Neuronal stem cell (in vitro differentiated cells): ENCODE results near the gene CHKA.

Experiments
- DNase-seq: peaks from one replicate; pipeline ENCODE4 v3.0.0-alpha.2; 2013; ENCODE audit warnings: low spot score
- H2AFZ ChIP-seq: one replicate; pipeline ENCODE4 v1.6.1; 2013; ENCODE audit warnings: mild to moderate bottlenecking, low read length, inconsistent platforms
- H2AK5ac ChIP-seq: 2 replicates; pipeline ENCODE4 v1.6.1; 2013; ENCODE audit warnings: low read depth, mild to moderate bottlenecking, inconsistent platforms, low read length, moderate library complexity, mixed read lengths
- H2BK120ac ChIP-seq: 2 replicates; pipeline ENCODE4 v1.6.1; 2013; ENCODE audit warnings: low read depth, mild to moderate bottlenecking, inconsistent platforms, low read length, moderate library complexity, mixed read lengths
- H2BK12ac ChIP-seq: one replicate; pipeline ENCODE4 v1.6.1; 2013; ENCODE audit warnings: low read length, inconsistent platforms
- H2BK15ac ChIP-seq: 2 replicates; pipeline ENCODE4 v1.6.1; 2013; ENCODE audit warnings: mild to moderate bottlenecking, low read length, inconsistent platforms, mixed read lengths
- H2BK5ac ChIP-seq: one replicate; pipeline ENCODE4 v1.6.1; 2013; ENCODE audit warnings: inconsistent platforms, mild to moderate bottlenecking, low read length, moderate library complexity
- H3K14ac ChIP-seq: one replicate; pipeline ENCODE4 v1.6.1; 2013; ENCODE audit warnings: low read length, inconsistent platforms
- H3K18ac ChIP-seq: 2 replicates; pipeline ENCODE4 v1.6.1; 2013; ENCODE audit warnings: low read length, inconsistent platforms
- H3K23ac ChIP-seq: 2 replicates; pipeline ENCODE4 v1.6.1; 2013; ENCODE audit warnings: low read depth, mild to moderate bottlenecking, mixed read lengths, low read length, inconsistent platforms; ENCODE audit not compliant: poor library complexity
- H3K27ac ChIP-seq: replicated peaks from 3 replicates; pipeline ENCODE4 v1.5.1; 2013; ENCODE audit warnings: low read length, inconsistent platforms
- H3K27me3 ChIP-seq, 3 experiments: 2 replicates each; pipeline ENCODE4 v1.6.1; 2013; ENCODE audit warnings: low read length in 3 of 3, mild to moderate bottlenecking in 2 of 3, inconsistent platforms in 1 of 3, low read depth in 1 of 3, mixed read lengths in 1 of 3, moderate library complexity in 1 of 3; ENCODE audit not compliant: control insufficient read depth in 3 of 3, insufficient read depth in 3 of 3
- H3K36me3 ChIP-seq, 2 donors: replicated peaks in 1 of 2; 2 replicates each; pipeline ENCODE4 v1.6.1; 2013; ENCODE audit warnings: low read length in 2 of 2; ENCODE audit not compliant: control insufficient read depth in 2 of 2, insufficient read depth in 2 of 2
- H3K4ac ChIP-seq: 2 replicates; pipeline ENCODE4 v1.6.1; 2013; ENCODE audit warnings: inconsistent platforms, mild to moderate bottlenecking, low read length, moderate library complexity
- H3K4me1 ChIP-seq, 2 donors: 1 replicate in 1 of 2; 2 replicates in 1 of 2; pipeline ENCODE4 v1.6.1; 2013; ENCODE audit warnings: low read length in 2 of 2, low read depth in 1 of 2; ENCODE audit not compliant: control insufficient read depth in 2 of 2, insufficient read depth in 1 of 2
- H3K4me2 ChIP-seq: one replicate; pipeline ENCODE4 v1.6.1; 2013; ENCODE audit warnings: mild to moderate bottlenecking, low read length, inconsistent platforms; ENCODE audit not compliant: insufficient read depth, poor library complexity, severe bottlenecking
- H3K4me3 ChIP-seq, 2 donors: 2 replicates each; pipeline ENCODE4 v1.5.1; 2013; ENCODE audit warnings: low read length in 2 of 2, mild to moderate bottlenecking in 2 of 2, inconsistent platforms in 1 of 2, moderate library complexity in 1 of 2
- H3K79me1 ChIP-seq: one replicate; pipeline ENCODE4 v1.6.1; 2013; ENCODE audit warnings: low read depth, mild to moderate bottlenecking, inconsistent platforms, low read length, moderate library complexity
- H3K9ac ChIP-seq: one replicate; pipeline ENCODE4 v1.6.1; 2013; ENCODE audit warnings: mild to moderate bottlenecking, low read depth, low read length, inconsistent platforms; ENCODE audit not compliant: poor library complexity
- H3K9me3 ChIP-seq, 2 donors: replicated peaks in 1 of 2; 2 replicates each; pipeline versions ENCODE3 to v1.6.1; 2013; ENCODE audit warnings: low read length in 2 of 2, mild to moderate bottlenecking in 2 of 2, inconsistent platforms in 1 of 2, low read depth in 1 of 2, mixed read lengths in 1 of 2, moderate library complexity in 1 of 2; ENCODE audit not compliant: control insufficient read depth in 2 of 2, insufficient read depth in 1 of 2
- H4K8ac ChIP-seq: one replicate; pipeline ENCODE4 v1.6.1; 2013; ENCODE audit warnings: low read depth, mild to moderate bottlenecking, inconsistent platforms, low read length, moderate library complexity
- H4K91ac ChIP-seq: one replicate; pipeline ENCODE4 v1.6.1; 2013; ENCODE audit warnings: low read length, low read depth, mild to moderate bottlenecking, inconsistent platforms; ENCODE audit not compliant: poor library complexity
- WGBS, 2 donors: extraction: QIAGEN DNeasy Blood & Tissue Kit; methylation state at CpG; one replicate each; pipeline ENCODE4 v1.1.7; 2013; ENCODE audit warnings: missing lambda C conversion rate in 2 of 2, mixed read lengths in 1 of 2; ENCODE audit not compliant: insufficient read length in 2 of 2, insufficient replicate concordance in 1 of 2; ENCODE audit errors: extremely low coverage in 2 of 2; 5-methylcytosine and 5-hydroxymethylcytosine counted together

Gene CHKA

GRCh38 chr11:68035266-68035876 lies 85.8 kb downstream of the CHKA start:
- no peak overlapping the region for H3K14ac ChIP-seq
- no peak overlapping the region for H3K4me2 ChIP-seq
- no peak overlapping the region for H3K27ac ChIP-seq
- H3K79me1 ChIP-seq: peaks cover 17% of the 10 kb centered on the region
- H4K8ac ChIP-seq: no peak overlapping the region
- no peak overlapping the region for H3K23ac ChIP-seq
- H2BK15ac ChIP-seq: no peak overlapping the region
- H3K4me1 ChIP-seq: peaks cover 22 to 29% of the 10 kb centered on the region in 2 donors
- no peak overlapping the region for H2AFZ ChIP-seq
- peaks cover 26 to 42% of the 10 kb centered on the region in 2 donors for H3K36me3 ChIP-seq
- H2BK120ac ChIP-seq: no peak overlapping the region
- H3K9ac ChIP-seq: no peak overlapping the region
- no peaks in the 10 kb centered on the region for H3K27me3 ChIP-seq
- H3K9me3 ChIP-seq: no peaks in the 10 kb centered on the region
- no peak overlapping the region for H2BK12ac ChIP-seq
- H2AK5ac ChIP-seq: no peak overlapping the region
- no peak overlapping the region for H3K4me3 ChIP-seq
- no peak overlapping the region for H3K4ac ChIP-seq
- no peak overlapping the region for H3K18ac ChIP-seq
- DNase-seq: no peak
- no peak overlapping the region for H4K91ac ChIP-seq
- WGBS, 2 donors: no CpG with 5 or more reads among the region's 13 CpGs
- H2BK5ac ChIP-seq: no peak overlapping the region

GRCh38 chr11:68033708-68034045 lies 87.5 kb downstream of the CHKA start:
- no peak overlapping the region for H3K27ac ChIP-seq
- H3K14ac ChIP-seq: no peak overlapping the region
- no peak overlapping the region for H3K18ac ChIP-seq
- peaks cover 19 to 26% of the 10 kb centered on the region in 2 donors for H3K4me1 ChIP-seq
- H2AFZ ChIP-seq: no peak overlapping the region
- no peak for DNase-seq
- H3K9me3 ChIP-seq: peaks cover 0 to 6% of the 10 kb centered on the region in 2 donors
- no peak overlapping the region for H3K4me2 ChIP-seq
- no peak overlapping the region for H2BK15ac ChIP-seq
- no peak overlapping the region for H2BK12ac ChIP-seq
- no peak overlapping the region for H2BK120ac ChIP-seq
- H2AK5ac ChIP-seq: no peak overlapping the region
- no peak overlapping the region for H3K4me3 ChIP-seq
- H3K4ac ChIP-seq: no peak overlapping the region
- no peak overlapping the region for H4K8ac ChIP-seq
- H2BK5ac ChIP-seq: peak overlapping the region; percentile 13
- no peak overlapping the region for H4K91ac ChIP-seq
- peaks cover 20% of the 10 kb centered on the region for H3K79me1 ChIP-seq
- no peak overlapping the region for H3K23ac ChIP-seq
- peaks cover 26 to 42% of the 10 kb centered on the region in 2 donors for H3K36me3 ChIP-seq
- WGBS, 2 donors: no CpG with 5 or more reads among the region's 12 CpGs
- H3K27me3 ChIP-seq: no peaks in the 10 kb centered on the region
- no peak overlapping the region for H3K9ac ChIP-seq

- Histone ChIP-seq H3K4me3 (no peak overlapping the region), H2BK5ac (peak overlapping the region; percentile 13), H2BK15ac (no peak overlapping the region), H3K9me3 (peaks cover 0 to 6% of the 10 kb centered on the region in 2 donors), H2BK120ac (no peak overlapping the region), H3K79me1 (peaks cover 20% of the 10 kb centered on the region), H3K36me3 (peaks cover 26 to 42% of the 10 kb centered on the region in 2 donors), H3K4me2 (no peak overlapping the region), H3K4me1 (peaks cover 15 to 21% of the 10 kb centered on the region in 2 donors), H4K8ac (no peak overlapping the region), H2AFZ (no peak overlapping the region), H3K14ac (no peak overlapping the region), H2BK12ac (no peak overlapping the region), H3K27ac (no peak overlapping the region), H3K9ac (peak overlapping the region; percentile 21), H3K18ac (no peak overlapping the region), H3K4ac (no peak overlapping the region), H3K27me3 (no peaks in the 10 kb centered on the region), H4K91ac (no peak overlapping the region), H3K23ac (peak overlapping the region; percentile 5), H2AK5ac (no peak overlapping the region)
- DNase-seq: no peak
- no CpG with 5 or more reads among the region's 29 CpGs for WGBS, 2 donors
Measured at GRCh38 chr11:68032997-68033707, 88.0 kb downstream of the CHKA start.

GRCh38 chr11:68032003-68032402 lies 89.2 kb downstream of the CHKA start:
- no peak overlapping the region for H3K4me2 ChIP-seq
- H3K9me3 ChIP-seq: peaks cover 0 to 6% of the 10 kb centered on the region in 2 donors
- peaks cover 24 to 42% of the 10 kb centered on the region in 2 donors for H3K36me3 ChIP-seq
- no peak overlapping the region for H3K4ac ChIP-seq
- no peak overlapping the region for H3K14ac ChIP-seq
- no peak overlapping the region for H2AFZ ChIP-seq
- peak overlapping the region; percentile 43 to 98 for H3K4me3 ChIP-seq
- H3K23ac ChIP-seq: no peak overlapping the region
- H4K8ac ChIP-seq: no peak overlapping the region
- H3K79me1 ChIP-seq: peaks cover 20% of the 10 kb centered on the region
- no peaks in the 10 kb centered on the region for H3K27me3 ChIP-seq
- H4K91ac ChIP-seq: no peak overlapping the region
- no peak overlapping the region for H2BK120ac ChIP-seq
- no peak overlapping the region for H3K27ac ChIP-seq
- DNase-seq: no peak
- no peak overlapping the region for H2BK5ac ChIP-seq
- H2BK12ac ChIP-seq: no peak overlapping the region
- H2BK15ac ChIP-seq: no peak overlapping the region
- H3K4me1 ChIP-seq: peaks cover 14% of the 10 kb centered on the region in 2 donors
- H3K9ac ChIP-seq: peak overlapping the region; percentile 7
- peak overlapping the region; percentile 28 for H2AK5ac ChIP-seq
- H3K18ac ChIP-seq: no peak overlapping the region
- no CpG with 5 or more reads among the region's 9 CpGs for WGBS, 2 donors
